SH-SY5Y (cell line): ENCODE data around the gene ZMYND15.

Experiments
- GATA2 ChIP-seq: IDR thresholded peaks from 2 replicates; pipeline ENCODE4 v1.6.1; 2011; ENCODE audit warnings: mild to moderate bottlenecking, low read depth, low read length
- GATA3 ChIP-seq: IDR thresholded peaks from 2 replicates; pipeline ENCODE4 v1.6.1; 2011; ENCODE audit warnings: low read depth, mild to moderate bottlenecking, low read length, moderate library complexity

GRCh38 chr17:4795168-4795567 lies 55.5 kb downstream of the ZMYND15 start:
- no peak for TF ChIP-seq GATA2
- no peak for TF ChIP-seq GATA3
